ENCODE data around the gene COL4A2. TPM values are rescaled to one million over a fixed set of nuclear protein-coding genes. Genes with fewer than 3 reads are reported as not detected.

COL4A2 gene
- total and polyA plus RNA-seq, 2 donors (not counting 1 experiment from before 2014, with no cell fraction given) = 0.17 TPM; not detected in 1

DNA sequence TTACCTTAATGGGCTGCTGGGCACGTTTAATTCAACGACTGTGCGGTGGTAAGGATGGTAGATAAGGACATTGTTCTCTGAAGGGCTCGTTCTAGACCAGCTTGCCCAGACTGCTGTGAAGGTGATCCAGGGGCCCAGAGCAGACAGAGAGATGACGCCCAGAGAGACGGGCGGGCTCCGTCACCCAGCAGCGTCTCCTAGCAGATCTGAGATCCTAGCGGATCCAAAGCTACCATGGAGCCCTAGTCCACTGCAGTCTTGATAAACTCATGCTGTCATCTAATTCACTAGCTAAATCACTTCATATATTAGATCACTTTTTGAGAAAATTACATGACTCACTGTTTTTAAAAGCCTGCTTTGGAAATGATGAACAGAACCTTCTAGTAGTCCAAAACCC, 21.5 kb downstream of the COL4A2 start:
- intact Hi-C loops (cut with micrococcal nuclease) = no loop called here
- H3K79me2 ChIP-seq (ENCODE audit: control insufficient read depth, insufficient read depth, low read length) = no peaks in the 10 kb centered on the region
- Mint-ChIP-seq H3K27me3 (peaks cover 33% of the 10 kb centered on the region), H3K4me1 (no peaks in the 10 kb centered on the region), H3K4me3 (no peak overlapping the region), H3K9me3 (ENCODE audit: insufficient read depth) (no peaks in the 10 kb centered on the region), H3K27ac (no peak overlapping the region)
- no peak overlapping the region for H3K9ac ChIP-seq (ENCODE audit: low read length)
- H3K4me3 ChIP-seq (ENCODE audit: control extremely low read depth in 1 of 5, extremely low read depth in 1 of 5, insufficient read depth in 1 of 5, low read depth in 2 of 5, low read length in 4 of 5) = no peak overlapping the region
- 91% methylated on average over 10 of the region's 10 CpGs for WGBS (ENCODE audit: insufficient coverage)
- ATAC-seq (ENCODE audit: low read depth) = no peak
- H3K27me3 ChIP-seq (replicated peaks in 1 of 4; ENCODE audit: control extremely low read depth in 1 of 4, control insufficient read depth in 3 of 4, insufficient read depth in 4 of 4, low read length in 3 of 4) = peaks cover 0 to under 1% (median 0%) of the 10 kb centered on the region in 4 experiments
- ChIA-PET CTCF (no interaction called here), POLR2A (no interaction called here)
- H4K20me1 ChIP-seq (ENCODE audit: control insufficient read depth, insufficient read depth, low read length, poor library complexity, severe bottlenecking) = no peaks in the 10 kb centered on the region
- peaks cover 0 to 3% (median 0%) of the 10 kb centered on the region in 3 donors for H3K9me3 ChIP-seq (ENCODE audit: control extremely low read depth in 1 of 3, control insufficient read depth in 2 of 3, insufficient read depth in 1 of 3, low read length in 2 of 3)
- no peaks in the 10 kb centered on the region for H3K36me3 ChIP-seq (replicated peaks in 1 of 2; ENCODE audit: control extremely low read depth in 1 of 2, control insufficient read depth in 1 of 2, extremely low read depth in 1 of 2, insufficient read depth in 2 of 2, low read length in 1 of 2)
- no peak for DNase-seq
- H3K27ac ChIP-seq (ENCODE audit: low read length in 2 of 2) = no peak overlapping the region
- no peak overlapping the region for H2AFZ ChIP-seq (ENCODE audit: insufficient read depth, low read depth, low read length, poor library complexity, severe bottlenecking)
- H3K4me2 ChIP-seq (replicated peaks; ENCODE audit: low read depth, low read length, poor library complexity, severe bottlenecking) = no peak overlapping the region
- TF ChIP-seq, protein P1, sequence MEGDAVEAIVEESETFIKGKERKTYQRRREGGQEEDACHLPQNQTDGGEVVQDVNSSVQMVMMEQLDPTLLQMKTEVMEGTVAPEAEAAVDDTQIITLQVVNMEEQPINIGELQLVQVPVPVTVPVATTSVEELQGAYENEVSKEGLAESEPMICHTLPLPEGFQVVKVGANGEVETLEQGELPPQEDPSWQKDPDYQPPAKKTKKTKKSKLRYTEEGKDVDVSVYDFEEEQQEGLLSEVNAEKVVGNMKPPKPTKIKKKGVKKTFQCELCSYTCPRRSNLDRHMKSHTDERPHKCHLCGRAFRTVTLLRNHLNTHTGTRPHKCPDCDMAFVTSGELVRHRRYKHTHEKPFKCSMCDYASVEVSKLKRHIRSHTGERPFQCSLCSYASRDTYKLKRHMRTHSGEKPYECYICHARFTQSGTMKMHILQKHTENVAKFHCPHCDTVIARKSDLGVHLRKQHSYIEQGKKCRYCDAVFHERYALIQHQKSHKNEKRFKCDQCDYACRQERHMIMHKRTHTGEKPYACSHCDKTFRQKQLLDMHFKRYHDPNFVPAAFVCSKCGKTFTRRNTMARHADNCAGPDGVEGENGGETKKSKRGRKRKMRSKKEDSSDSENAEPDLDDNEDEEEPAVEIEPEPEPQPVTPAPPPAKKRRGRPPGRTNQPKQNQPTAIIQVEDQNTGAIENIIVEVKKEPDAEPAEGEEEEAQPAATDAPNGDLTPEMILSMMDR (IDR thresholded peaks at IDR 0.05) = no peak
- no peak for TF ChIP-seq EZH2 (IDR thresholded peaks at IDR 0.05; ENCODE audit: borderline replicate concordance, insufficient read depth, low read depth, low read length, poor library complexity, severe bottlenecking)
- no peaks in the 10 kb centered on the region for H3K4me1 ChIP-seq (ENCODE audit: control insufficient read depth in 2 of 2, insufficient read depth in 2 of 2, low read length in 2 of 2)

DNA sequence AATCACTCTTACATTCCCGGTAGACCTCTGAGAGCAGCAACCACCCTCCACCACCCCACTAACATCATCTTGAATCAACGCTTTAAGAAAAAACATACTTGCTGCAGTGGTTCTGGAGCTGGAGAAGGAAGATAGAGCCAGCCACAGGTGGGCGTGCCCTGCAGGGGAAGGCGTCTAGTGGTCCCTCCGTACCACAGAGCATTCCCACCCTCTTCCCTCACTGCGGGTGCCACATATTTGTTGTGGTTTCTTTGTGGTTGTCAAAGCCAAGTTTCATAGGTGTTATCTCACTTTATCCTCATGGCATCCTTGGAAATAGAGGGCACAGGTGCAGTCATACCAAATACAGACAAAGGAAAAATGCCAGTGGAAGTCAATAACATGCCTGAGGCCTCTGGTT, 22.2 kb downstream of the COL4A2 start:
- H3K4me3 Mint-ChIP-seq = no peak overlapping the region
- CTCF ChIA-PET = no interaction called here
- TF ChIP-seq, protein P1 (IDR thresholded peaks at IDR 0.05) = no peak
- TF ChIP-seq EZH2 (IDR thresholded peaks at IDR 0.05; ENCODE audit: borderline replicate concordance, insufficient read depth, low read depth, low read length, poor library complexity, severe bottlenecking) = no peak

More for the DNA sequence above, 22.2 kb downstream of the COL4A2 start:
- Histone ChIP-seq H3K4me1 (ENCODE audit: control insufficient read depth in 2 of 2, insufficient read depth in 2 of 2, low read length in 2 of 2) (no peaks in the 10 kb centered on the region), H3K4me2 (replicated peaks; ENCODE audit: low read depth, low read length, poor library complexity, severe bottlenecking) (no peak overlapping the region), H3K9ac (ENCODE audit: low read length) (no peak overlapping the region), H3K27ac (ENCODE audit: low read length in 2 of 2) (no peak overlapping the region), H4K20me1 (ENCODE audit: control insufficient read depth, insufficient read depth, low read length, poor library complexity, severe bottlenecking) (no peaks in the 10 kb centered on the region), H3K79me2 (ENCODE audit: control insufficient read depth, insufficient read depth, low read length) (no peaks in the 10 kb centered on the region), H2AFZ (ENCODE audit: insufficient read depth, low read depth, low read length, poor library complexity, severe bottlenecking) (no peak overlapping the region), H3K36me3 (replicated peaks in 1 of 2; ENCODE audit: control extremely low read depth in 1 of 2, control insufficient read depth in 1 of 2, extremely low read depth in 1 of 2, insufficient read depth in 2 of 2, low read length in 1 of 2) (no peaks in the 10 kb centered on the region), H3K9me3 (ENCODE audit: control extremely low read depth in 1 of 3, control insufficient read depth in 2 of 3, insufficient read depth in 1 of 3, low read length in 2 of 3) (peaks cover 0 to 3% (median 0%) of the 10 kb centered on the region in 3 donors), H3K27me3 (replicated peaks in 1 of 4; ENCODE audit: control extremely low read depth in 1 of 4, control insufficient read depth in 3 of 4, insufficient read depth in 4 of 4, low read length in 3 of 4) (peaks cover 0 to 4% (median 0%) of the 10 kb centered on the region in 4 experiments), H3K4me3 (ENCODE audit: control extremely low read depth in 1 of 5, extremely low read depth in 1 of 5, insufficient read depth in 1 of 5, low read depth in 2 of 5, low read length in 4 of 5) (no peak overlapping the region)
- Mint-ChIP-seq H3K4me1 (no peaks in the 10 kb centered on the region), H3K27ac (no peak overlapping the region), H3K27me3 (peaks cover 33% of the 10 kb centered on the region), H3K9me3 (ENCODE audit: insufficient read depth) (no peaks in the 10 kb centered on the region)
- intact Hi-C loops (cut with micrococcal nuclease) = no loop called here
- no CpG with 5 or more reads among the region's 6 CpGs for WGBS (ENCODE audit: insufficient coverage)
- POLR2A ChIA-PET = no interaction called here
- DNase-seq (no peak), ATAC-seq (ENCODE audit: low read depth) (no peak)

Data from B cell (primary cell).